Liver (tissue), 9 donors: Measurements from ENCODE around the gene COPG2. TPM values are rescaled to one million over a fixed set of nuclear protein-coding genes. Genes with fewer than 3 reads are reported as not detected.

Source experiments
- DNase-seq: peaks from one replicate; pipeline ENCODE4 v3.0.0-alpha.2; 2017; ENCODE audit warnings: low spot score
- H3K27ac ChIP-seq, 2 donors: one replicate each; pipeline ENCODE4 v1.7.0; 2013; ENCODE audit warnings: inconsistent platforms in 2 of 2, low read length in 2 of 2, control low read depth in 1 of 2, low read depth in 1 of 2, mild to moderate bottlenecking in 1 of 2
- H3K27me3 ChIP-seq, 4 donors: one replicate each; pipeline versions ENCODE4 v1.6.1 to v1.7.0; 2013; ENCODE audit warnings: low read length in 3 of 4, inconsistent platforms in 1 of 4, mild to moderate bottlenecking in 1 of 4, moderate library complexity in 1 of 4; ENCODE audit not compliant: control insufficient read depth in 4 of 4, insufficient read depth in 4 of 4
- H3K36me3 ChIP-seq, 4 donors: one replicate each; pipeline versions ENCODE4 v1.6.1 to v1.7.0; 2013; ENCODE audit warnings: low read length in 3 of 4, mild to moderate bottlenecking in 3 of 4, low read depth in 1 of 4, moderate library complexity in 1 of 4; ENCODE audit not compliant: control insufficient read depth in 4 of 4, insufficient read depth in 3 of 4
- H3K4me1 ChIP-seq, 4 donors: one replicate each; pipeline versions ENCODE4 v1.6.1 to v1.7.0; 2013; ENCODE audit warnings: low read length in 3 of 4, mild to moderate bottlenecking in 3 of 4, moderate library complexity in 1 of 4; ENCODE audit not compliant: control insufficient read depth in 4 of 4, insufficient read depth in 4 of 4
- H3K4me3 ChIP-seq, 3 donors: one replicate each; pipeline versions ENCODE4 v1.6.1 to v1.7.0; 2013; ENCODE audit warnings: low read length in 3 of 3, control low read depth in 1 of 3, low read depth in 1 of 3, mild to moderate bottlenecking in 1 of 3
- H3K9ac ChIP-seq, 2 donors: one replicate each; pipeline ENCODE4 v1.7.0; 2013; ENCODE audit warnings: low read length in 2 of 2, mild to moderate bottlenecking in 2 of 2, moderate library complexity in 2 of 2, control low read depth in 1 of 2, low read depth in 1 of 2
- H3K9me3 ChIP-seq, 4 donors: one replicate each; pipeline versions ENCODE4 v1.6.1 to v1.7.0; 2013; ENCODE audit warnings: low read length in 3 of 4; ENCODE audit not compliant: control insufficient read depth in 4 of 4
- EGR1 ChIP-seq, 2 donors: IDR thresholded peaks; 2 replicates each; pipeline ENCODE4 v1.6.1; 2016 to 2018; ENCODE audit warnings: antibody characterized with exemption in 2 of 2, low read depth in 2 of 2
- FOXA1 ChIP-seq: IDR thresholded peaks from 2 replicates; pipeline ENCODE4 v1.6.1; 2016; ENCODE audit warnings: antibody characterized with exemption
- FOXA2 ChIP-seq: IDR thresholded peaks from 2 replicates; pipeline ENCODE4 v1.6.1; 2016; ENCODE audit warnings: antibody characterized with exemption
- GABPA ChIP-seq, 2 donors: IDR thresholded peaks in 1 of 2; conservative IDR thresholded peaks in 1 of 2; 2 replicates each; pipeline ENCODE4 v1.6.1; 2016; ENCODE audit warnings: antibody characterized with exemption in 2 of 2, mild to moderate bottlenecking in 1 of 2, moderate library complexity in 1 of 2
- HNF4A ChIP-seq, 2 donors: conservative IDR thresholded peaks; 2 replicates each; pipeline ENCODE4 v1.6.1; 2016; ENCODE audit warnings: antibody characterized with exemption in 2 of 2, mild to moderate bottlenecking in 2 of 2
- HNF4G ChIP-seq: IDR thresholded peaks from 2 replicates; pipeline ENCODE4 v1.6.1; 2016; ENCODE audit warnings: antibody characterized with exemption
- JUND ChIP-seq, 2 donors: IDR thresholded peaks; 2 replicates each; pipeline ENCODE4 v1.6.1; 2016; ENCODE audit warnings: antibody characterized with exemption in 2 of 2
- NR2F2 ChIP-seq: IDR thresholded peaks from 2 replicates; pipeline ENCODE4 v1.6.1; 2016; ENCODE audit warnings: antibody characterized with exemption
- RAD21 ChIP-seq, 2 donors: IDR thresholded peaks; 2 replicates each; pipeline ENCODE4 v1.6.1; 2016; ENCODE audit warnings: antibody characterized with exemption in 2 of 2, mild to moderate bottlenecking in 2 of 2
- RXRA ChIP-seq, 2 donors: IDR thresholded peaks; 2 replicates each; pipeline ENCODE4 v1.6.1; 2017 to 2018; ENCODE audit warnings: antibody characterized with exemption in 2 of 2, mild to moderate bottlenecking in 1 of 2
- SP1 ChIP-seq: IDR thresholded peaks from 2 replicates; pipeline ENCODE4 v1.6.1; 2018; ENCODE audit warnings: antibody characterized with exemption, mild to moderate bottlenecking
- TAF1 ChIP-seq: conservative IDR thresholded peaks from 2 replicates; pipeline ENCODE4 v1.6.1; 2016; ENCODE audit warnings: antibody characterized with exemption, mild to moderate bottlenecking
- WGBS: extraction: QIAGEN DNeasy Blood & Tissue Kit; methylation state at CpG from one replicate; pipeline ENCODE4 v1.1.7; 2013; 5-methylcytosine and 5-hydroxymethylcytosine counted together
- polyA plus RNA-seq, 2 donors: library from polyadenylated mRNA; stranded (reverse) in 1 of 2; unstranded in 1 of 2; fragments of 200-250 nt in 1 of 2; fragments of >200 nt in 1 of 2; fragmentation: Nextera tagmentation in 1 of 2; extraction: Ambion mirVana in 1 of 2; gene quantifications; one replicate each; pipeline versions ENCODE4 v1.2.1 to v1.2.3, GENCODE V29; 2013 to 2015
- total RNA-seq, 2 donors: library from RNA; depleted of rRNA; stranded (reverse); fragments of >200 nt; gene quantifications; one replicate each; pipeline ENCODE4 v1.2.3, GENCODE V29; 2014
- TF ChIP-seq, protein P1 (sequence below): IDR thresholded peaks from 2 replicates; pipeline ENCODE4 v1.6.1; 2016; ENCODE audit warnings: antibody characterized with exemption
- TF ChIP-seq, protein P2 (sequence below): fragments of 150-350 bp; IDR thresholded peaks from 2 replicates; pipeline ENCODE4 v1.5.1; 2017; ENCODE audit warnings: improper control_type of control experiment, low read depth, low read length; ENCODE audit not compliant: missing input control
- TF ChIP-seq, protein P3 (sequence below): IDR thresholded peaks from 2 replicates; pipeline ENCODE4 v1.6.1; 2016; ENCODE audit warnings: antibody characterized with exemption
- TF ChIP-seq, protein P4 (sequence below): IDR thresholded peaks from 2 replicates; pipeline ENCODE4 v1.6.1; 2016; ENCODE audit warnings: antibody characterized with exemption
- donor health status: healthy.
- donor health status: healthy.
- donor health status: healthy.
- donor health status: healthy.
- donor health status: healthy.

COPG2 gene
- total and polyA plus RNA-seq, 4 donors, result 0.99 to 10.3 (median 4.7) TPM

DNA sequence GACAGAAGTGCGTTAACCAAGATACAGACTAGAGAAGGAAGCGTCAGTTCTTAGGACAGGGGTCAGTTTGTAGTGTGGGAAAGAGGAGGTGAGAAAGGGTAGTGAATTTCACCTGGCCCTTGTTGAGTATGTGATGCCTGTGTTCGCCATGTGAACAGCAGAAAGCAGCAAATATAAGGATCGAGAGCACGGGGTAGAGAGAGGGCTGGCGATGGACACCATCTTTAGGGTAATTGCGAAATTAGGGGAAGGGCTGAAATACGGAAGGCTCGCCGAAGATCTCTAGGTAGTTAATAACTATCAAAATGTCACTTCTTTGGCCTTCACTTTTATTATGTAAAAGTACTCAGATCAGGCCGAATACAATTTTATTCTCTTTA lies 182.8 kb downstream of the COPG2 start:
- no peaks in the 10 kb centered on the region for H3K27me3 ChIP-seq
- H3K4me1 ChIP-seq, result peaks cover 0 to 10% (median 6%) of the 10 kb centered on the region in 4 donors
- WGBS, result 56% methylated on average over 11 of the region's 11 CpGs
- no peaks in the 10 kb centered on the region for H3K36me3 ChIP-seq
- H3K27ac ChIP-seq, result no peak overlapping the region
- TF ChIP-seq, protein P1, sequence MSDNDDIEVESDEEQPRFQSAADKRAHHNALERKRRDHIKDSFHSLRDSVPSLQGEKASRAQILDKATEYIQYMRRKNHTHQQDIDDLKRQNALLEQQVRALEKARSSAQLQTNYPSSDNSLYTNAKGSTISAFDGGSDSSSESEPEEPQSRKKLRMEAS, result no peak
- TF ChIP-seq FOXA2 (no peak), RXRA (IDR thresholded peaks at IDR 0.05) (no peak), HNF4A (conservative IDR thresholded peaks at IDR 0.05) (no peak)
- H3K9me3 ChIP-seq, result no peaks in the 10 kb centered on the region
- peak overlapping the region; percentile 58 to 93 (median 60) for H3K4me3 ChIP-seq
- DNase-seq, result no peak
- no peak overlapping the region for H3K9ac ChIP-seq

DNA sequence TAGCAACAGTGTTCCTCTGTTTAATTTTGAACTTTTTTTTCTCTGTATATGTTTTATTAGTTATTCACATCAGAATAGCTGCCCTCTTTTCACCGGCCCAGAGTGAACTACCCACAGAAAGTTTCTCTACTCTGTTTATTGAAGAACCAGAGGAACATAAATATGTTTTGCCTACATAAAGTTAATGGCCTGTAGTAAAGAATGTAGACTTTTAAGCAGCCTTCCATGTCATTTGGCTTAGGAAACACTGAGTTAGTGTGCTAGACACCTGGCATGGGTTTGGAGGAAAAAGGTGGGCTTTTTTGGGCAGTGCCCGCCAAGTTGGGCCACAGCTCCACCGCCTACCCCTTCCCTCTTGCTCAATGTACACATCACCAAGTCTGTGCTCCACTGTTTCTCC lies 185.5 kb downstream of the COPG2 start:
- Histone ChIP-seq H3K36me3 (no peaks in the 10 kb centered on the region), H3K27ac (no peak overlapping the region), H3K9me3 (peaks cover 0 to 4% (median 0%) of the 10 kb centered on the region in 4 donors), H3K4me3 (no peak overlapping the region), H3K9ac (no peak overlapping the region), H3K4me1 (peaks cover 0 to 10% (median 5%) of the 10 kb centered on the region in 4 donors), H3K27me3 (no peaks in the 10 kb centered on the region)
- DNase-seq, result no peak
- 92% methylated on average over 3 of the region's 3 CpGs for WGBS
- TF ChIP-seq, protein P2, sequence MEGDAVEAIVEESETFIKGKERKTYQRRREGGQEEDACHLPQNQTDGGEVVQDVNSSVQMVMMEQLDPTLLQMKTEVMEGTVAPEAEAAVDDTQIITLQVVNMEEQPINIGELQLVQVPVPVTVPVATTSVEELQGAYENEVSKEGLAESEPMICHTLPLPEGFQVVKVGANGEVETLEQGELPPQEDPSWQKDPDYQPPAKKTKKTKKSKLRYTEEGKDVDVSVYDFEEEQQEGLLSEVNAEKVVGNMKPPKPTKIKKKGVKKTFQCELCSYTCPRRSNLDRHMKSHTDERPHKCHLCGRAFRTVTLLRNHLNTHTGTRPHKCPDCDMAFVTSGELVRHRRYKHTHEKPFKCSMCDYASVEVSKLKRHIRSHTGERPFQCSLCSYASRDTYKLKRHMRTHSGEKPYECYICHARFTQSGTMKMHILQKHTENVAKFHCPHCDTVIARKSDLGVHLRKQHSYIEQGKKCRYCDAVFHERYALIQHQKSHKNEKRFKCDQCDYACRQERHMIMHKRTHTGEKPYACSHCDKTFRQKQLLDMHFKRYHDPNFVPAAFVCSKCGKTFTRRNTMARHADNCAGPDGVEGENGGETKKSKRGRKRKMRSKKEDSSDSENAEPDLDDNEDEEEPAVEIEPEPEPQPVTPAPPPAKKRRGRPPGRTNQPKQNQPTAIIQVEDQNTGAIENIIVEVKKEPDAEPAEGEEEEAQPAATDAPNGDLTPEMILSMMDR, result no peak
- no peak for TF ChIP-seq TAF1
- no peak for TF ChIP-seq FOXA1
- TF ChIP-seq EGR1 (IDR thresholded peaks at IDR 0.05; ENCODE audit: low read depth in 2 of 2), result no peak
- TF ChIP-seq RXRA (IDR thresholded peaks at IDR 0.05), result no peak
- TF ChIP-seq, protein P1, result no peak

DNA sequence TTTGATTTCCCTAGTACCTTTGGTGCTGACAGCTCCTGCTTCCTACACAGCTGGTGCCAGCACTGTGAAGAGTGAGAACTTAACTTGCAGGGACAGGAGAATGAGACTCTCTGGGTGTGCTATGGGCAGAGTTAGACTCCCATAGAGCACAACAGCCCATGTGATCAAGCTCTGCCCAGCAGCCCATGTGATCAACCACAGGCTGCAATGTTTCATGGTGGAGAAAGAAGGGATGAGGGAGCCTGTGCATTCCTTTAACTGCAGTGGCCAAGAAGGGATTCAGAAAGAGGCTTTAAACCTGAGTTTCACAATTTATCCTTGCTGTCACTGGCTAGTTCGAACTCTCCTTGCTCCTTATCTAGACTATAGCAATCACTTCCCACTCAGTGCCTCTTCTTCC lies 186.7 kb downstream of the COPG2 start:
- Histone ChIP-seq H3K36me3 (no peaks in the 10 kb centered on the region), H3K4me3 (no peak overlapping the region), H3K9ac (no peak overlapping the region), H3K9me3 (peaks cover 0 to 7% (median 1%) of the 10 kb centered on the region in 4 donors), H3K27me3 (no peaks in the 10 kb centered on the region), H3K4me1 (peaks cover 0 to 6% (median 4%) of the 10 kb centered on the region in 4 donors), H3K27ac (no peak overlapping the region)
- DNase-seq, result no peak
- WGBS, result 73% methylated on average over 1 of the region's 1 CpG
- TF ChIP-seq, protein P3, sequence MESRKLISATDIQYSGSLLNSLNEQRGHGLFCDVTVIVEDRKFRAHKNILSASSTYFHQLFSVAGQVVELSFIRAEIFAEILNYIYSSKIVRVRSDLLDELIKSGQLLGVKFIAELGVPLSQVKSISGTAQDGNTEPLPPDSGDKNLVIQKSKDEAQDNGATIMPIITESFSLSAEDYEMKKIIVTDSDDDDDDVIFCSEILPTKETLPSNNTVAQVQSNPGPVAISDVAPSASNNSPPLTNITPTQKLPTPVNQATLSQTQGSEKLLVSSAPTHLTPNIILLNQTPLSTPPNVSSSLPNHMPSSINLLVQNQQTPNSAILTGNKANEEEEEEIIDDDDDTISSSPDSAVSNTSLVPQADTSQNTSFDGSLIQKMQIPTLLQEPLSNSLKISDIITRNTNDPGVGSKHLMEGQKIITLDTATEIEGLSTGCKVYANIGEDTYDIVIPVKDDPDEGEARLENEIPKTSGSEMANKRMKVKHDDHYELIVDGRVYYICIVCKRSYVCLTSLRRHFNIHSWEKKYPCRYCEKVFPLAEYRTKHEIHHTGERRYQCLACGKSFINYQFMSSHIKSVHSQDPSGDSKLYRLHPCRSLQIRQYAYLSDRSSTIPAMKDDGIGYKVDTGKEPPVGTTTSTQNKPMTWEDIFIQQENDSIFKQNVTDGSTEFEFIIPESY, result no peak
- TF ChIP-seq, protein P2, result no peak
- TF ChIP-seq TAF1, result no peak
- no peak for TF ChIP-seq RXRA (IDR thresholded peaks at IDR 0.05)
- no peak for TF ChIP-seq GABPA (IDR thresholded peaks at IDR 0.05 in 1 of 2, conservative IDR thresholded peaks at IDR 0.05 in 1 of 2)
- no peak for TF ChIP-seq SP1
- no peak for TF ChIP-seq RAD21 (IDR thresholded peaks at IDR 0.05)
- TF ChIP-seq JUND (IDR thresholded peaks at IDR 0.05), result no peak
- no peak for TF ChIP-seq FOXA2
- TF ChIP-seq, protein P4, sequence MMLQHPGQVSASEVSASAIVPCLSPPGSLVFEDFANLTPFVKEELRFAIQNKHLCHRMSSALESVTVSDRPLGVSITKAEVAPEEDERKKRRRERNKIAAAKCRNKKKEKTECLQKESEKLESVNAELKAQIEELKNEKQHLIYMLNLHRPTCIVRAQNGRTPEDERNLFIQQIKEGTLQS, result no peak
- TF ChIP-seq FOXA1, result no peak
- TF ChIP-seq, protein P1, result no peak
- no peak for TF ChIP-seq HNF4G
- TF ChIP-seq NR2F2, result no peak
